Gastrocnemius medialis (tissue), 4 donors: ENCODE measurements around the gene LIPE.

Experiments
- CTCF ChIP-seq, 5 experiments: fragments of 450-650 bp in 3 of 5; fragments of 200-600 bp in 2 of 5; sonication (generic) in 2 of 5; IDR thresholded peaks in 4 of 5; conservative IDR thresholded peaks in 1 of 5; 1 replicate in 4 of 5; 2 replicates in 1 of 5; pipeline ENCODE4 v1.5.1; 2016 to 2019; ENCODE audit warnings: antibody characterized with exemption in 5 of 5, mild to moderate bottlenecking in 3 of 5, moderate library complexity in 3 of 5
- POLR2A ChIP-seq, 2 donors: fragments of 450-650 bp; IDR thresholded peaks; one replicate each; pipeline ENCODE4 v1.6.1; 2017; ENCODE audit warnings: antibody characterized with exemption in 2 of 2, mild to moderate bottlenecking in 2 of 2, moderate library complexity in 2 of 2

- TF ChIP-seq CTCF (IDR thresholded peaks at IDR 0.05 in 4 of 5, conservative IDR thresholded peaks at IDR 0.05 in 1 of 5) (no peak), POLR2A (IDR thresholded peaks at IDR 0.05) (no peak)
These were observed 71.3 kb downstream of the LIPE start for GRCh38 chr19:42355896-42356295.
